ENCODE data around the gene ZBTB8B. TPM values are rescaled to one million over a fixed set of nuclear protein-coding genes. Genes with fewer than 3 reads are reported as not detected.
"Not testable (repeated sequence)": the region's sequence is repeated elsewhere in the genome, so short reads cannot be mapped to it uniquely, and the experiment has no call there.

ZBTB8B gene
- total and polyA plus RNA-seq, 7 experiments from 2014 or later, result 0.02 TPM; not detected in 6

DNA sequence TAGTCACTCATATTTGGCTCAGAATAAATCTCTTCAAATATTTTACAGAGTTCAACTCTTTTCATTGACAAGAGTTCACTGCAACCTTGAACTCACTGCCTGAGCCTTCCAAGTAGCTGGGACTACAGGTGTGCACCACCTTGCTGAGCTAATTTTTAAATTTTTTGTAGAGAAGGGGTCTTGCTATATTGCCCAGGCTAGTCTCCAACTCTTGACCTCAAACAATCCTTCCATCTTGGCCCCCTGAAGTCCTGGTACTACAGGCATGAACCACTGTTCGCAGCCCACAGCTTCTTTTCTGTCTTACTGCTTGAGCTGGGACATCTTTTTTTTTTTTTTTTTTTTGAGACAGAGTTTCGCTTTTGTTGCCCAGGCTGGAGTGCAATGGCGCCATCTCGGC lies 26.1 kb upstream of the ZBTB8B start:
- H3K27ac ChIP-seq (ENCODE audit: low read depth, low read length); H3K27me3 ChIP-seq (ENCODE audit: control insufficient read depth in 2 of 2, insufficient read depth in 2 of 2, low read length in 2 of 2); ATAC-seq; CTCF ChIA-PET; H3K4me1 ChIP-seq (ENCODE audit: control insufficient read depth in 2 of 2, insufficient read depth in 2 of 2, low read length in 2 of 2); H3K9me3 ChIP-seq (ENCODE audit: control insufficient read depth in 2 of 3, low read length in 3 of 3); H3K4me1 Mint-ChIP-seq; intact Hi-C loops (cut with micrococcal nuclease); H3K4me3 ChIP-seq (ENCODE audit: low read length); H3K36me3 ChIP-seq (ENCODE audit: control insufficient read depth in 2 of 3, insufficient read depth in 3 of 3, low read length in 3 of 3); POLR2A ChIA-PET; H3K27ac Mint-ChIP-seq; DNase-seq; H3K4me3 Mint-ChIP-seq: not testable (repeated sequence)
- Mint-ChIP-seq H3K36me3 (peaks cover 0 to 11% (median 0%) of the 10 kb centered on the region in 5 donors), H3K9me3 (peaks cover 0 to 23% (median 7%) of the 10 kb centered on the region in 11 donors), H3K27me3 (peaks cover 25 to 43% (median 36%) of the 10 kb centered on the region in 5 donors)

DNA sequence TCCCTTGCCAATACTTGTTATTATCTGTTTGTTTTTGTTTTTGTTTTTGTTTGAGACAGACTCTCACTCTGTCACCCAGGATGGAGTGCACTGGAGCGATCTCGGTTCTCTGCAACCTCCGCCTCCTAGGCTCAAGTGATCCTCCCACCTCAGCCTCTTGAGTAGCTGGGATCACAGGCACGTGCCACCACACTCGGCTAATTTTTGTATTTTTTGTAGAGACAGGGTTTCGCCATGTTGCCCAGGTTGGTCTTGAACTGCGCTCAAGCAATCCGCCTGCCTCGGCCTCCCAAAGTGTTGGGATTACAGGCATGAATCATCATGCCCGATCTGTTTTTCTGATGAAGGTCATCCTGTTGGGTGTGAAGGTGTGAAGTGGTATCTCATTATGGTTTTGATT lies 23.4 kb upstream of the ZBTB8B start:
- Mint-ChIP-seq H3K9me3 (peaks cover 0 to 23% (median 7%) of the 10 kb centered on the region in 11 donors), H3K36me3 (peaks cover 0 to 11% (median 0%) of the 10 kb centered on the region in 5 donors), H3K27me3 (peaks cover 26 to 52% (median 47%) of the 10 kb centered on the region in 5 donors)
- H3K27ac Mint-ChIP-seq; H3K4me3 ChIP-seq (ENCODE audit: low read length); H3K36me3 ChIP-seq (ENCODE audit: control insufficient read depth in 2 of 3, insufficient read depth in 3 of 3, low read length in 3 of 3); H3K4me1 ChIP-seq (ENCODE audit: control insufficient read depth in 2 of 2, insufficient read depth in 2 of 2, low read length in 2 of 2); POLR2A ChIA-PET; H3K27ac ChIP-seq (ENCODE audit: low read depth, low read length); DNase-seq; H3K9me3 ChIP-seq (ENCODE audit: control insufficient read depth in 2 of 3, low read length in 3 of 3); H3K4me1 Mint-ChIP-seq; CTCF ChIA-PET; H3K27me3 ChIP-seq (ENCODE audit: control insufficient read depth in 2 of 2, insufficient read depth in 2 of 2, low read length in 2 of 2); H3K4me3 Mint-ChIP-seq; intact Hi-C loops (cut with micrococcal nuclease); ATAC-seq: not testable (repeated sequence)

DNA sequence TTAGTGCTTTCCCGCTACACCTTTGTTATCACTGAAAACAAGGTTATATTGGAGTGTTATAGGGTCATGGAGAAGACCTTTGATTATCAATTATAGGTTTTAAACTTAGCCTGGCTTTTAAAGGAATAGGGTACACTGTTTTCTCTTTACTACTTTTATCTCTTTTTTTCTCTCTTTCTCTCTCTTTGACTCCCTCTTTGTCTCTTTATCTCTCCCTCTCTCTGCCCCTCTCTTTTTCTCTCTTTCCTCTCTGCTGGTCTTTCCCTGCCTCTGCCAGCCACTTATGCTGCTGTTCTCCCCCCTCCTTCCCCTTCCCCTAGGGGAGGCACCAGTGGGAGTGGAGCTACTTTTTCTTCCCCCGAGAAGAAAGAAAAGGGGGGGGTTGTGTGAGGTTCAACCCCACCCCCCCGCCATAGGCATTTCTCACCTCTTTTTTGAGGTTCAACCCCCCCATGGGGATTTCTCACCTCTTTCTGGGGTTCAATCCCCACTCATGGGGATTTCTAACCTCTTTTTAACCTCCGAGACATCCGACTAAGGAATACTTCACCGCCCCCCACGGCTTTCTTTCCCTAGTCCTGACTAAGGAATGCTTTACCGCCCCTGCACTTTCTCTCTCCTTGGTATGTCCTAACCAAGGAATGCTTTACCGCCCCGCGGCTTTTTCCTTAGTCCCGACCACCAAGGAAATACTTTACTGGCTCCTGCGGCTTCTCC lies 17.2 kb upstream of the ZBTB8B start:
- H3K36me3 ChIP-seq (ENCODE audit: control insufficient read depth in 2 of 3, insufficient read depth in 3 of 3, low read length in 3 of 3), result no peaks in the 10 kb centered on the region
- DNase-seq, result no peak
- H3K27ac ChIP-seq (ENCODE audit: low read depth, low read length), result no peak overlapping the region
- Mint-ChIP-seq H3K4me1 (peaks cover 0 to 2% (median 0%) of the 10 kb centered on the region in 7 donors), H3K36me3 (peaks cover 0 to 10% (median 4%) of the 10 kb centered on the region in 5 donors), H3K27ac (no peak overlapping the region), H3K9me3 (peaks cover 4 to 25% (median 18%) of the 10 kb centered on the region in 11 donors), H3K4me3 (no peak overlapping the region), H3K27me3 (peaks cover 33 to 48% (median 37%) of the 10 kb centered on the region in 5 donors)
- H3K4me1 ChIP-seq (ENCODE audit: control insufficient read depth in 2 of 2, insufficient read depth in 2 of 2, low read length in 2 of 2), result no peaks in the 10 kb centered on the region
- H3K9me3 ChIP-seq (ENCODE audit: control insufficient read depth in 2 of 3, low read length in 3 of 3), result peaks cover 0 to 9% (median 0%) of the 10 kb centered on the region in 3 experiments
- intact Hi-C loops (cut with micrococcal nuclease), result no loop called here
- no peak for ATAC-seq
- no peaks in the 10 kb centered on the region for H3K27me3 ChIP-seq (ENCODE audit: control insufficient read depth in 2 of 2, insufficient read depth in 2 of 2, low read length in 2 of 2)
- H3K4me3 ChIP-seq (ENCODE audit: low read length), result no peak overlapping the region
- ChIA-PET POLR2A (no interaction called here), CTCF (interaction anchor here (0.6 kb wide), 1 partner anchor 543 kb away, joined by 3 read pairs; no protein-coding TSS in a partner anchor)

DNA sequence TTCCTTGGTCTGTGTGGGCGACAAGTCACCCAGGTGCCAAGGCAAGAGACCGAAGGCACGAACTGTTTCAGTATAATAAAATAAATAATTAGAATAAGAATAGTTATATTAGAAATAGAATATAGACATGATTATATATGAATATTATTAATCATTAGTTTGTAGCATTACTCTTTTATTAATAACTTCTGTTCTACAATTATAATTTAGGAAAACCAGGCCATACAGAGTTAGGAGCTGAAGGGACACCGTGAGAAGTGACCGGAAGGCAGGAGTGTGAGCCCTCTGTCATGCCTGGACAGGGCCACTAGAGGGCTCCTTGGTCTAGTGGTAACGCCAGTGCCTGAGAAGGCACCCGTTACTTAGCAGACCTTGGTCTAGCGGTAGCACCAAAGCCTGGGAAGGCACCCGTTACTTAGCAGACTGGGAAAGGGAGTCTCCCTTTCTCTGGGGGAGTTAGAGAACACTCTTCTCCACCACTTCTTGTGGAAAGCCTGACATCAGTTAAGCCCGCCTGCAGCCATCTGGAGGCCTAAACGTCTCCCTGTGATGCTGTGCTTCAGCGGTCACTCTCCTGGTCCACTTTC lies 16.6 kb upstream of the ZBTB8B start:
- H3K4me3 ChIP-seq (ENCODE audit: low read length); H3K9me3 ChIP-seq (ENCODE audit: control insufficient read depth in 2 of 3, low read length in 3 of 3); H3K36me3 ChIP-seq (ENCODE audit: control insufficient read depth in 2 of 3, insufficient read depth in 3 of 3, low read length in 3 of 3); H3K36me3 Mint-ChIP-seq; ATAC-seq; H3K27me3 ChIP-seq (ENCODE audit: control insufficient read depth in 2 of 2, insufficient read depth in 2 of 2, low read length in 2 of 2); H3K27ac Mint-ChIP-seq; POLR2A ChIA-PET; H3K4me3 Mint-ChIP-seq; intact Hi-C loops (cut with micrococcal nuclease); H3K4me1 Mint-ChIP-seq; H3K27ac ChIP-seq (ENCODE audit: low read depth, low read length); H3K4me1 ChIP-seq (ENCODE audit: control insufficient read depth in 2 of 2, insufficient read depth in 2 of 2, low read length in 2 of 2): not testable (repeated sequence)
- H3K27me3 Mint-ChIP-seq, result peaks cover 29 to 46% (median 36%) of the 10 kb centered on the region in 5 donors
- peaks cover 4 to 25% (median 18%) of the 10 kb centered on the region in 11 donors for H3K9me3 Mint-ChIP-seq
- peak in 1 of 9 donors; percentile 45 for DNase-seq
- CTCF ChIA-PET, result interaction anchor here (0.6 kb wide), 1 partner anchor 542 kb away, joined by 3 read pairs; no protein-coding TSS in a partner anchor

DNA sequence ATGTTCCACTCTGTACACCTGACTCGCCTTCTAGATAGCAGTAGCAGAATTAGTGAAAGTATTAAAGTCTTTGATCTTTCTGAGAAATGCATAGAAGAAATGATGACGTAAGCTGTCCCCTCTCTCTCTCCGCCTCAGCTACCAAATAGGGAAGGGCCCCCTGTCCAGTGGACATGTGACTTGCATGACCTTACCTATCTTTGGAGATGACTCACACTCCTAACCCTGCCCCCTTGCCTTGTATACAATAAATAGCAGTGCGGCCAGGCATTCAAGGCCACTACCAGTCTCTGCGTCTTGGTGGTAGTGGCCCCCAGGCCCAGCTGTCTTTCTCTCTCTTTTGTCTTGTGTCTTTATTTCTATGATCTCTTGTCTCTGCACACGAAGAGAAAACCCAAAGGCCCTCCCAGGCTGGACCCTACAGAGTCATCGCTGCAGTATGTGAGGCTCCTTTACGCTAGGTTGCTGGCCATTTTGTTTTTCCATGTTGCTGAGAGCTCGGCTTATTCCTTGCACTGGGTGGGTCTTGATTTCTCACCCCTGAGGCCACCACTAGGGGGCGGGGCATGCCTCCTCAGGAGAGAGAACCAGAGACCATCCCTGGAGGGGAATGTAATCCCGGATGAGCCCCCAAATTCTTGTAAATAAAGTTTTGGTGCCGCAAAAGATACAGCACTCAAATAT lies 16.0 kb upstream of the ZBTB8B start:
- peaks cover 4 to 25% (median 18%) of the 10 kb centered on the region in 11 donors for H3K9me3 Mint-ChIP-seq
- ChIA-PET CTCF (no interaction called here), POLR2A (no interaction called here)
- H3K27me3 Mint-ChIP-seq, result peaks cover 23 to 40% (median 31%) of the 10 kb centered on the region in 5 donors
- peaks cover 0 to 10% (median 4%) of the 10 kb centered on the region in 5 donors for H3K36me3 Mint-ChIP-seq
- H3K27ac Mint-ChIP-seq, result no peak overlapping the region
- Histone ChIP-seq H3K4me3 (ENCODE audit: low read length) (no peak overlapping the region), H3K36me3 (ENCODE audit: control insufficient read depth in 2 of 3, insufficient read depth in 3 of 3, low read length in 3 of 3) (no peaks in the 10 kb centered on the region), H3K9me3 (ENCODE audit: control insufficient read depth in 2 of 3, low read length in 3 of 3) (peaks cover 0 to 9% (median 0%) of the 10 kb centered on the region in 3 experiments), H3K4me1 (ENCODE audit: control insufficient read depth in 2 of 2, insufficient read depth in 2 of 2, low read length in 2 of 2) (no peaks in the 10 kb centered on the region), H3K27me3 (ENCODE audit: control insufficient read depth in 2 of 2, insufficient read depth in 2 of 2, low read length in 2 of 2) (no peaks in the 10 kb centered on the region), H3K27ac (ENCODE audit: low read depth, low read length) (no peak overlapping the region)
- intact Hi-C loops (cut with micrococcal nuclease), result no loop called here
- ATAC-seq, result no peak
- peak overlapping the region in 1 of 10 donors; percentile 37 for H3K4me3 Mint-ChIP-seq
- H3K4me1 Mint-ChIP-seq, result peaks cover 0 to 2% (median 0%) of the 10 kb centered on the region in 7 donors
- no peak for DNase-seq

DNA sequence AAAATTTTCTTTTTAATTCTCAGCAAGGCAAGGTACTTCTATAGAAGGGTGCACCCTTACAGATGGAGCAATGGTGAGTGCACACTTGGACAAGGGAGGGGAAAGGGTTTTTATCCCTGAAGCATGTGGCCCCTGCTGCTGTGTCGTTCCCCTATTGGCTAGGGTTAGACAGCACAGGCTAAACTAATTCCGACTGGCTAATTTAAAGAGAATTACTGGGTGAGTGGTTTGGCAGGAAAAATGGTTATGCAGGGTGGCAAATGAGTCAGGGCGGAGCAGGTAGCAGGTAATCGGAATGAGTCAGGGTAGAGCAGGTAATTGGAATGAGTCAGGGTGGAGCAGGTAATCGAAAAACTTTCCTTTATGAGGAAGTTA lies 15.4 kb upstream of the ZBTB8B start:
- intact Hi-C loops (cut with micrococcal nuclease); ATAC-seq: not testable (repeated sequence)
- H3K27me3 Mint-ChIP-seq, result peaks cover 18 to 35% (median 26%) of the 10 kb centered on the region in 5 donors

More for the DNA sequence above, 15.4 kb upstream of the ZBTB8B start:
- H3K4me3 Mint-ChIP-seq; POLR2A ChIA-PET; H3K27ac ChIP-seq (ENCODE audit: low read depth, low read length); CTCF ChIA-PET; H3K36me3 Mint-ChIP-seq; H3K27me3 ChIP-seq (ENCODE audit: control insufficient read depth in 2 of 2, insufficient read depth in 2 of 2, low read length in 2 of 2); H3K36me3 ChIP-seq (ENCODE audit: control insufficient read depth in 2 of 3, insufficient read depth in 3 of 3, low read length in 3 of 3); H3K4me1 ChIP-seq (ENCODE audit: control insufficient read depth in 2 of 2, insufficient read depth in 2 of 2, low read length in 2 of 2); H3K4me1 Mint-ChIP-seq; H3K27ac Mint-ChIP-seq; DNase-seq; H3K9me3 ChIP-seq (ENCODE audit: control insufficient read depth in 2 of 3, low read length in 3 of 3); H3K4me3 ChIP-seq (ENCODE audit: low read length): not testable (repeated sequence)
- peaks cover 4 to 25% (median 18%) of the 10 kb centered on the region in 11 donors for H3K9me3 Mint-ChIP-seq
